ENCODE results near the gene SPARCL1. TPM values are rescaled to one million over a fixed set of nuclear protein-coding genes. Genes with fewer than 3 reads are reported as not detected.

Gene SPARCL1
- total and polyA plus RNA-seq, 2 donors (not counting 3 experiments of a cell fraction or from before 2014, with no cell fraction given), result not detected

GRCh38 chr4:87500092-87500462, 29.1 kb downstream of the SPARCL1 start:
- DNase-seq (ENCODE audit: low read depth, low spot score) (no peak), FAIRE-seq (no peak)
- H3K27ac ChIP-seq (ENCODE audit: insufficient read depth, low read depth, low read length), result no peak overlapping the region
- no peaks in the 10 kb centered on the region for H3K27me3 ChIP-seq (ENCODE audit: control insufficient read depth in 2 of 2, insufficient read depth in 2 of 2, low read length in 2 of 2)
- CTCF ChIA-PET, result no interaction called here
- no peak for TF ChIP-seq MAX (IDR thresholded peaks at IDR 0.05; ENCODE audit: insufficient read depth, insufficient read length)
- peaks cover 6% of the 10 kb centered on the region for H3K4me1 ChIP-seq (ENCODE audit: control insufficient read depth, extremely low read depth, insufficient read depth, low read length)
- H3K9me3 ChIP-seq (replicated peaks; ENCODE audit: control insufficient read depth, insufficient read depth, low read length), result no peaks in the 10 kb centered on the region
- no peaks in the 10 kb centered on the region for H3K36me3 ChIP-seq (ENCODE audit: control insufficient read depth in 2 of 2, extremely low read depth in 1 of 2, insufficient read depth in 2 of 2, low read length in 2 of 2)
- intact Hi-C loops (cut with micrococcal nuclease), result no loop called here
- H3K9me1 ChIP-seq (replicated peaks; ENCODE audit: control insufficient read depth, extremely low read depth, insufficient read depth, low read length), result no peaks in the 10 kb centered on the region
- H3K4me2 ChIP-seq (ENCODE audit: insufficient read depth, low read length), result no peak overlapping the region
- no peak overlapping the region for H3K9ac ChIP-seq (replicated peaks; ENCODE audit: extremely low read depth, insufficient read depth, low read length)
- H3K79me2 ChIP-seq (ENCODE audit: control insufficient read depth, insufficient read depth, low read length), result no peaks in the 10 kb centered on the region
- H3K4me3 ChIP-seq (replicated peaks in 1 of 3; ENCODE audit: insufficient read depth in 1 of 3, low read depth in 1 of 3, low read length in 3 of 3), result no peak overlapping the region
- no TSS peak for BruUV-seq (replicated peaks)
- POLR2A ChIA-PET, result no interaction called here
- H4K20me1 ChIP-seq (replicated peaks; ENCODE audit: control insufficient read depth, extremely low read depth, insufficient read depth, low read length), result no peaks in the 10 kb centered on the region
- no peak overlapping the region for H2AFZ ChIP-seq (ENCODE audit: low read depth, low read length)
- dilution Hi-C loops (cut with MboI; ENCODE audit: extremely low pct_ligation_motif_present, low sequenced_read_pairs), result no loop called here

GRCh38 chr4:87499403-87500091, 29.6 kb downstream of the SPARCL1 start:
- Histone ChIP-seq H3K4me1 (ENCODE audit: control insufficient read depth, extremely low read depth, insufficient read depth, low read length) (peaks cover 6% of the 10 kb centered on the region), H3K9ac (replicated peaks; ENCODE audit: extremely low read depth, insufficient read depth, low read length) (no peak overlapping the region), H3K36me3 (ENCODE audit: control insufficient read depth in 2 of 2, extremely low read depth in 1 of 2, insufficient read depth in 2 of 2, low read length in 2 of 2) (no peaks in the 10 kb centered on the region), H3K4me2 (ENCODE audit: insufficient read depth, low read length) (no peak overlapping the region), H2AFZ (ENCODE audit: low read depth, low read length) (no peak overlapping the region), H3K79me2 (ENCODE audit: control insufficient read depth, insufficient read depth, low read length) (no peaks in the 10 kb centered on the region), H3K27ac (ENCODE audit: insufficient read depth, low read depth, low read length) (no peak overlapping the region), H3K9me1 (replicated peaks; ENCODE audit: control insufficient read depth, extremely low read depth, insufficient read depth, low read length) (no peaks in the 10 kb centered on the region), H4K20me1 (replicated peaks; ENCODE audit: control insufficient read depth, extremely low read depth, insufficient read depth, low read length) (no peaks in the 10 kb centered on the region), H3K4me3 (replicated peaks in 1 of 3; ENCODE audit: insufficient read depth in 1 of 3, low read depth in 1 of 3, low read length in 3 of 3) (no peak overlapping the region), H3K27me3 (ENCODE audit: control insufficient read depth in 2 of 2, insufficient read depth in 2 of 2, low read length in 2 of 2) (no peaks in the 10 kb centered on the region), H3K9me3 (replicated peaks; ENCODE audit: control insufficient read depth, insufficient read depth, low read length) (no peaks in the 10 kb centered on the region)
- CTCF ChIA-PET, result interaction anchor here (1.5 to 2.6 kb wide), 4 partner anchors 12 to 339 kb away, joined by 3 to 9 read pairs (median 6); no protein-coding TSS in a partner anchor
- POLR2A ChIA-PET, result no interaction called here
- dilution Hi-C loops (cut with MboI; ENCODE audit: extremely low pct_ligation_motif_present, low sequenced_read_pairs) (no loop called here), intact Hi-C loops (cut with micrococcal nuclease) (loop anchor here (5.0 kb wide), 1 partner anchor 348 kb away; no protein-coding TSS in a partner anchor)
- BruUV-seq (replicated peaks), result no TSS peak
- TF ChIP-seq POLR2AphosphoS5 (IDR thresholded peaks at IDR 0.05; ENCODE audit: insufficient read depth, low read depth, low read length) (no peak), EZH2 (IDR thresholded peaks at IDR 0.05; ENCODE audit: borderline replicate concordance, low read depth, low read length, severe bottlenecking) (no peak), POLR2A (IDR thresholded peaks at IDR 0.05; ENCODE audit: low read depth, low read length) (no peak), MYC (IDR thresholded peaks at IDR 0.05; ENCODE audit: low read depth, low read length) (no peak), FOS (IDR thresholded peaks at IDR 0.05; ENCODE audit: borderline replicate concordance, insufficient read depth, low read length) (no peak), CTCF (IDR thresholded peaks at IDR 0.05; ENCODE audit: extremely low read depth in 1 of 2, insufficient read depth in 1 of 2, low read depth in 1 of 2, low read length in 2 of 2) (no peak), GATA2 (IDR thresholded peaks at IDR 0.05; ENCODE audit: insufficient read depth, insufficient read length, low read depth, low read length) (no peak), JUN (IDR thresholded peaks at IDR 0.05; ENCODE audit: borderline replicate concordance, insufficient read depth, insufficient read length, low read depth) (no peak), MAX (IDR thresholded peaks at IDR 0.05; ENCODE audit: insufficient read depth, insufficient read length) (no peak)
- DNase-seq (ENCODE audit: low read depth, low spot score), result no peak
- FAIRE-seq, result no peak

All from endothelial cell of umbilical vein (primary cell).